GM10266 (cell line): ENCODE results near the gene CYP3A4.

Source experiments
- DNase-seq: peaks from one replicate; pipeline ENCODE4 v3.0.0; 2012; ENCODE audit errors: extremely low spot score
- CTCF ChIP-seq: IDR thresholded peaks from 2 replicates; pipeline ENCODE4 v1.5.1; 2012; ENCODE audit warnings: mild to moderate bottlenecking, low read depth; ENCODE audit not compliant: control insufficient read depth, insufficient read depth; ENCODE audit errors: missing control alignments

Gene CYP3A4

GRCh38 chr7:99825452-99825851 is 41.5 kb upstream of the CYP3A4 start:
- no peak for TF ChIP-seq CTCF

GRCh38 chr7:99824091-99824490 is 40.1 kb upstream of the CYP3A4 start:
- DNase-seq = no peak
- TF ChIP-seq CTCF = no peak

More at GRCh38 chr7:99825452-99825851, 41.5 kb upstream of the CYP3A4 start:
- DNase-seq = no peak

- no peak for DNase-seq
- TF ChIP-seq CTCF = no peak
These were observed 39.0 kb upstream of the CYP3A4 start for GRCh38 chr7:99822731-99823718.

GRCh38 chr7:99820408-99821027 is 36.5 kb upstream of the CYP3A4 start:
- DNase-seq = no peak
- no peak for TF ChIP-seq CTCF

GRCh38 chr7:99808766-99809165 is 24.8 kb upstream of the CYP3A4 start:
- no peak for DNase-seq
- no peak for TF ChIP-seq CTCF

- DNase-seq = no peak
- no peak for TF ChIP-seq CTCF
These were observed 23.0 kb upstream of the CYP3A4 start for GRCh38 chr7:99806839-99807478.
